Liver (tissue), 3 donors: ENCODE measurements around the gene LY6G5B.

ENCODE experiments used
- CTCF ChIP-seq: fragments of 150-350 bp; IDR thresholded peaks from 2 replicates; pipeline ENCODE4 v1.5.1; 2017; ENCODE audit warnings: improper control_type of control experiment, low read depth, low read length; ENCODE audit not compliant: missing input control
- HNF4G ChIP-seq: IDR thresholded peaks from 2 replicates; pipeline ENCODE4 v1.6.1; 2016; ENCODE audit warnings: antibody characterized with exemption
- NR2F2 ChIP-seq: IDR thresholded peaks from 2 replicates; pipeline ENCODE4 v1.6.1; 2016; ENCODE audit warnings: antibody characterized with exemption
- RXRA ChIP-seq, 2 donors: IDR thresholded peaks; 2 replicates each; pipeline ENCODE4 v1.6.1; 2017 to 2018; ENCODE audit warnings: antibody characterized with exemption in 2 of 2, mild to moderate bottlenecking in 1 of 2
- SP1 ChIP-seq: IDR thresholded peaks from 2 replicates; pipeline ENCODE4 v1.6.1; 2018; ENCODE audit warnings: antibody characterized with exemption, mild to moderate bottlenecking
- TAF1 ChIP-seq: conservative IDR thresholded peaks from 2 replicates; pipeline ENCODE4 v1.6.1; 2016; ENCODE audit warnings: antibody characterized with exemption, mild to moderate bottlenecking
- TF ChIP-seq, protein P1 (sequence below): IDR thresholded peaks from 2 replicates; pipeline ENCODE4 v1.6.1; 2016; ENCODE audit warnings: antibody characterized with exemption, mild to moderate bottlenecking
- TF ChIP-seq, protein P2 (sequence below): IDR thresholded peaks from 2 replicates; pipeline ENCODE4 v1.6.1; 2016; ENCODE audit warnings: antibody characterized with exemption
- donor health status: healthy.
- donor health status: healthy.

GRCh38 chr6:31686483-31686882, 16.7 kb downstream of the LY6G5B start:
- no peak for TF ChIP-seq SP1
- TF ChIP-seq CTCF = no peak
- no peak for TF ChIP-seq RXRA (IDR thresholded peaks at IDR 0.05)
- no peak for TF ChIP-seq TAF1
- TF ChIP-seq HNF4G = no peak
- TF ChIP-seq, protein P1, sequence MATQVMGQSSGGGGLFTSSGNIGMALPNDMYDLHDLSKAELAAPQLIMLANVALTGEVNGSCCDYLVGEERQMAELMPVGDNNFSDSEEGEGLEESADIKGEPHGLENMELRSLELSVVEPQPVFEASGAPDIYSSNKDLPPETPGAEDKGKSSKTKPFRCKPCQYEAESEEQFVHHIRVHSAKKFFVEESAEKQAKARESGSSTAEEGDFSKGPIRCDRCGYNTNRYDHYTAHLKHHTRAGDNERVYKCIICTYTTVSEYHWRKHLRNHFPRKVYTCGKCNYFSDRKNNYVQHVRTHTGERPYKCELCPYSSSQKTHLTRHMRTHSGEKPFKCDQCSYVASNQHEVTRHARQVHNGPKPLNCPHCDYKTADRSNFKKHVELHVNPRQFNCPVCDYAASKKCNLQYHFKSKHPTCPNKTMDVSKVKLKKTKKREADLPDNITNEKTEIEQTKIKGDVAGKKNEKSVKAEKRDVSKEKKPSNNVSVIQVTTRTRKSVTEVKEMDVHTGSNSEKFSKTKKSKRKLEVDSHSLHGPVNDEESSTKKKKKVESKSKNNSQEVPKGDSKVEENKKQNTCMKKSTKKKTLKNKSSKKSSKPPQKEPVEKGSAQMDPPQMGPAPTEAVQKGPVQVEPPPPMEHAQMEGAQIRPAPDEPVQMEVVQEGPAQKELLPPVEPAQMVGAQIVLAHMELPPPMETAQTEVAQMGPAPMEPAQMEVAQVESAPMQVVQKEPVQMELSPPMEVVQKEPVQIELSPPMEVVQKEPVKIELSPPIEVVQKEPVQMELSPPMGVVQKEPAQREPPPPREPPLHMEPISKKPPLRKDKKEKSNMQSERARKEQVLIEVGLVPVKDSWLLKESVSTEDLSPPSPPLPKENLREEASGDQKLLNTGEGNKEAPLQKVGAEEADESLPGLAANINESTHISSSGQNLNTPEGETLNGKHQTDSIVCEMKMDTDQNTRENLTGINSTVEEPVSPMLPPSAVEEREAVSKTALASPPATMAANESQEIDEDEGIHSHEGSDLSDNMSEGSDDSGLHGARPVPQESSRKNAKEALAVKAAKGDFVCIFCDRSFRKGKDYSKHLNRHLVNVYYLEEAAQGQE = no peak
- TF ChIP-seq NR2F2 = no peak
- TF ChIP-seq, protein P2, sequence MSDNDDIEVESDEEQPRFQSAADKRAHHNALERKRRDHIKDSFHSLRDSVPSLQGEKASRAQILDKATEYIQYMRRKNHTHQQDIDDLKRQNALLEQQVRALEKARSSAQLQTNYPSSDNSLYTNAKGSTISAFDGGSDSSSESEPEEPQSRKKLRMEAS = no peak
